Loucy (cell line): ENCODE measurements around the gene P3H4.

Experiments
- H2AFZ ChIP-seq: fragments of 200-600 bp; sonication (generic); 2 replicates; pipeline ENCODE4 v1.6.0; 2016; ENCODE audit warnings: antibody characterized with exemption, mild to moderate bottlenecking, low read length, moderate library complexity
- H3F3A ChIP-seq: fragments of 200-600 bp; 2 replicates; pipeline ENCODE4 v1.6.0; 2016; ENCODE audit warnings: antibody characterized with exemption, low read depth, mild to moderate bottlenecking
- H3K27me3 ChIP-seq: fragments of 200-600 bp; sonication (generic); 2 replicates; pipeline ENCODE4 v1.6.1; 2014; ENCODE audit warnings: low read length, mild to moderate bottlenecking; ENCODE audit not compliant: insufficient read depth, poor library complexity, severe bottlenecking
- H3K36me3 ChIP-seq: fragments of 200-600 bp; sonication (generic); 2 replicates; pipeline ENCODE4 v1.6.1; 2016; ENCODE audit warnings: low read length; ENCODE audit not compliant: insufficient read depth
- H3K4me1 ChIP-seq: fragments of 200-600 bp; sonication (generic); 2 replicates; pipeline ENCODE4 v1.5.1; 2014; ENCODE audit warnings: low read length, mild to moderate bottlenecking; ENCODE audit not compliant: insufficient read depth, poor library complexity, severe bottlenecking
- H3K4me2 ChIP-seq: fragments of 200-600 bp; sonication (generic); 2 replicates; pipeline ENCODE4 v1.6.0; 2014; ENCODE audit warnings: antibody characterized with exemption, low read length, low read depth, mild to moderate bottlenecking; ENCODE audit not compliant: poor library complexity, severe bottlenecking
- H3K4me3 ChIP-seq: fragments of 200-600 bp; sonication (generic); 2 replicates; pipeline ENCODE4 v1.5.1; 2014; ENCODE audit warnings: low read length, mild to moderate bottlenecking, mixed read lengths; ENCODE audit not compliant: poor library complexity, severe bottlenecking
- H3K79me2 ChIP-seq: fragments of 200-600 bp; sonication (generic); 2 replicates; pipeline ENCODE4 v1.6.1; 2014; ENCODE audit warnings: low read length; ENCODE audit not compliant: insufficient read depth
- H3K9ac ChIP-seq: fragments of 200-600 bp; sonication (generic); 2 replicates; pipeline ENCODE4 v1.6.0; 2014; ENCODE audit warnings: mild to moderate bottlenecking, low read depth, low read length, moderate library complexity; ENCODE audit not compliant: poor library complexity, severe bottlenecking
- H3K9me2 ChIP-seq: fragments of 200-600 bp; sonication (generic); replicated peaks from 2 replicates; pipeline ENCODE4 v1.6.1; 2016; ENCODE audit warnings: low read depth, low read length, mixed read lengths
- H3K9me3 ChIP-seq: fragments of 200-600 bp; sonication (generic); 2 replicates; pipeline ENCODE4 v1.6.1; 2014; ENCODE audit warnings: mild to moderate bottlenecking, antibody characterized with exemption, low read length, low read depth; ENCODE audit not compliant: insufficient read depth
- H4K20me1 ChIP-seq: fragments of 200-600 bp; sonication (generic); 2 replicates; pipeline ENCODE4 v1.6.0; 2014; ENCODE audit warnings: antibody characterized with exemption, low read length, mild to moderate bottlenecking; ENCODE audit not compliant: insufficient read depth, poor library complexity, severe bottlenecking
- CTCF ChIP-seq: fragments of 200-600 bp; sonication (generic); conservative IDR thresholded peaks from 2 replicates; pipeline ENCODE4 v1.5.1; 2014; ENCODE audit warnings: mild to moderate bottlenecking, antibody characterized with exemption, low read length
- EZH2phosphoT487 ChIP-seq: fragments of 200-600 bp; IDR thresholded peaks from 2 replicates; pipeline ENCODE4 v1.6.1; 2018; ENCODE audit warnings: antibody characterized with exemption, mild to moderate bottlenecking, moderate library complexity, borderline replicate concordance

The P3H4 gene

DNA sequence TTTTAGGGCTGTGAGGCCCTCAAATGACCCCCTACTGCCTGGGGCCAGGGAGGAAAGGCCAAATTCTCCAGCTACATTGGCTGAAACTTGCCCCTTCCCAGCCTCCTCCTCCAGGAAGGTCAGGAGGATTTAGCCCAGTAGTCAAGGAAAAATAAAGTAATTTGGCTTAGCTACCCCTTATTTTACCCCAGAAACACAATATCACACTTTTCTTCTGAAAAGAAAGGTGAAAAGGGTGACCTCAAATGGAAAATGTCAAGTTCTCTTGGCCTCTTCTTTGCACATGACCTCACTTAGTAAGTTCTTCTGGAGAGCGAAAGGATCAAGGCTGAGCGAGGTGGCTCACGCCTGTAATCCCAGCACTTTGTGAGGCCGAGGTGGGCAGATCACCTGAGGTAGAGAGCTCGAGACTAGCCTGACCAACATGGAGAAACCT, 17.2 kb downstream of the P3H4 start:
- Histone ChIP-seq H3K4me3 (no peak overlapping the region), H3K9me3 (no peaks in the 10 kb centered on the region), H3K9ac (no peak overlapping the region), H3F3A (no peaks in the 10 kb centered on the region), H3K27me3 (no peaks in the 10 kb centered on the region), H3K79me2 (no peaks in the 10 kb centered on the region), H3K9me2 (no peaks in the 10 kb centered on the region), H3K4me1 (peaks cover 12% of the 10 kb centered on the region), H2AFZ (no peak overlapping the region), H4K20me1 (no peaks in the 10 kb centered on the region), H3K4me2 (no peak overlapping the region), H3K36me3 (no peaks in the 10 kb centered on the region)
- no peak for TF ChIP-seq EZH2phosphoT487
- no peak for TF ChIP-seq CTCF

- no peak overlapping the region for H3K4me3 ChIP-seq
- peaks cover 18% of the 10 kb centered on the region for H3K4me1 ChIP-seq
- H3K4me2 ChIP-seq, result no peak overlapping the region
- H3K27me3 ChIP-seq, result no peaks in the 10 kb centered on the region
- H3K79me2 ChIP-seq, result no peaks in the 10 kb centered on the region
- H3K9me3 ChIP-seq, result no peaks in the 10 kb centered on the region
- no peak for TF ChIP-seq EZH2phosphoT487
- TF ChIP-seq CTCF, result no peak
- H2AFZ ChIP-seq, result no peak overlapping the region
- H4K20me1 ChIP-seq, result no peaks in the 10 kb centered on the region
- H3K9me2 ChIP-seq, result no peaks in the 10 kb centered on the region
- no peaks in the 10 kb centered on the region for H3F3A ChIP-seq
- no peaks in the 10 kb centered on the region for H3K36me3 ChIP-seq
- no peak overlapping the region for H3K9ac ChIP-seq
These were observed 17.8 kb downstream of the P3H4 start for GRCh38 chr17:41793784-41794539.

- H3K9me2 ChIP-seq, result no peaks in the 10 kb centered on the region
- no peaks in the 10 kb centered on the region for H3K27me3 ChIP-seq
- no peaks in the 10 kb centered on the region for H3K36me3 ChIP-seq
- H3F3A ChIP-seq, result no peaks in the 10 kb centered on the region
- H3K4me2 ChIP-seq, result peak overlapping the region; percentile 24
- TF ChIP-seq CTCF (no peak), EZH2phosphoT487 (no peak)
- H3K9ac ChIP-seq, result no peak overlapping the region
- no peaks in the 10 kb centered on the region for H3K79me2 ChIP-seq
- H3K4me1 ChIP-seq, result peaks cover 24% of the 10 kb centered on the region
- H3K4me3 ChIP-seq, result no peak overlapping the region
- H4K20me1 ChIP-seq, result no peaks in the 10 kb centered on the region
- H2AFZ ChIP-seq, result peak overlapping the region; percentile 8; the same call in 1 of the 2 replicates
- H3K9me3 ChIP-seq, result no peaks in the 10 kb centered on the region
These were observed 18.6 kb downstream of the P3H4 start for GRCh38 chr17:41792845-41793783.
